Gastroesophageal sphincter (tissue), 4 donors: ENCODE data around the gene ELOB. TPM values are rescaled to one million over a fixed set of nuclear protein-coding genes. Genes with fewer than 3 reads are reported as not detected.
"Not testable (repeated sequence)": the region's sequence is repeated elsewhere in the genome, so short reads cannot be mapped to it uniquely, and the experiment has no call there.

Experiments used
- ATAC-seq: fragments of 150-250 bp; one replicate; pipeline ENCODE4 v1.9.1; 2016; ENCODE audit warnings: mild to moderate bottlenecking, moderate library complexity
- H3K27ac ChIP-seq, 4 donors: fragments of 200-600 bp; sonication (generic) in 3 of 4; 1 replicate in 3 of 4; 2 replicates in 1 of 4; pipeline ENCODE4 v1.5.1; 2016 to 2019
- H3K27me3 ChIP-seq: fragments of 200-600 bp; sonication (generic); one replicate; pipeline ENCODE4 v1.5.1; 2019
- H3K36me3 ChIP-seq, 2 donors: fragments of 200-600 bp; sonication (generic); one replicate each; pipeline ENCODE4 v1.5.1; 2019; ENCODE audit warnings: control low read depth in 1 of 2
- H3K4me1 ChIP-seq, 3 donors: fragments of 200-600 bp; sonication (generic); 1 replicate in 2 of 3; 2 replicates in 1 of 3; pipeline ENCODE4 v1.5.1; 2016 to 2019; ENCODE audit warnings: control low read depth in 2 of 3
- H3K4me3 ChIP-seq, 2 donors: fragments of 200-600 bp; sonication (generic); one replicate each; pipeline ENCODE4 v1.5.1; 2019; ENCODE audit warnings: mild to moderate bottlenecking in 1 of 2, moderate library complexity in 1 of 2
- H3K9me3 ChIP-seq, 3 donors: fragments of 200-600 bp; sonication (generic); one replicate each; pipeline ENCODE4 v1.5.1; 2017 to 2019; ENCODE audit warnings: control low read depth in 2 of 3
- CTCF ChIP-seq, 4 experiments: fragments of 200-600 bp in 2 of 4; fragments of 450-650 bp in 2 of 4; sonication (generic) in 1 of 4; IDR thresholded peaks; one replicate each; pipeline ENCODE4 v1.5.1; 2017 to 2019; ENCODE audit warnings: antibody characterized with exemption in 4 of 4, mild to moderate bottlenecking in 2 of 4, moderate library complexity in 2 of 4
- EP300 ChIP-seq: sonication (generic); formaldehyde crosslinking; IDR thresholded peaks from one replicate; pipeline ENCODE4 v1.6.1; 2017; ENCODE audit warnings: antibody characterized with exemption, mild to moderate bottlenecking
- POLR2A ChIP-seq, 2 donors: fragments of 450-650 bp; IDR thresholded peaks; one replicate each; pipeline ENCODE4 v1.6.1; 2017; ENCODE audit warnings: antibody characterized with exemption in 2 of 2, mild to moderate bottlenecking in 2 of 2, moderate library complexity in 1 of 2
- POLR2AphosphoS5 ChIP-seq: sonication (generic); formaldehyde crosslinking; IDR thresholded peaks from one replicate; pipeline ENCODE4 v1.6.1; 2017; ENCODE audit warnings: antibody characterized with exemption
- WGBS, 2 donors: methylation state at CpG; one replicate each; pipeline ENCODE4 v1.1.5; 2018; ENCODE audit warnings: low coverage in 1 of 2; 5-methylcytosine and 5-hydroxymethylcytosine counted together
- small RNA-seq, 4 donors: library from RNA; depleted of rRNA; stranded (forward); fragments of <200 nt; gene quantifications; one replicate each; pipeline ENCODE3, GENCODE V24; 2016
- total RNA-seq, 4 donors: library from RNA; depleted of rRNA; stranded (reverse); fragments of >200 nt; gene quantifications; one replicate each; pipeline ENCODE4 v1.1.0, GENCODE V29; 2016

The ELOB gene
- total RNA-seq, 4 donors from 2014 or later = 216 to 269 (median 251) TPM

DNA sequence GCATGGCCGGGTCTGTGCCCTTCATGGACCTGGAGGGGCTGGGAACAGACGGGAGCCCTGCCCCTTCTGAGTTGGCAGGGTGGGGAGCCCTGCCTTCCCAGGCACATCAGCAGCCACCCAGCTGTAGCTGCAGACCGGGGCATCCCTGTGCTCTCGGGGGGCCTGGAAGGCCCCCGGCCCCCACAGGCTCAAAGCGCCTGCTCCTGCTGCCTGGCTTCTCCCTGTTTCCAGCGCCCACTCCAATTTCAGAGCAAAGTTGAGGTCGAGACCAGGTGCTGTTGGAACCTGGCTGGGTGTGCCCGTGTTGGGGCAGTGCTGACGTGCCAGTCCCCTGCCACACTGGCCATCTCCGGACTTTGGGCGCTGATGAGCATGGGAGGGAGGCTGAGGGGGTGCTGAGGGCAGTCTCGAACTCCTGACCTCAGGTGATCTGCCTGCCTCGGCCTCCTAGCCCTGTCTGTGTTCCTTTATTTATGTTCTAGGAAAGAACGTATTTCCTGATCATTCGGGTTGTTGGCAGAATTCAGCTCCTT is 52.2 kb downstream of the ELOB start:
- 40 to 67% methylated on average over 1 to 6 of the region's 16 CpGs for WGBS, 2 donors
- TF ChIP-seq CTCF (IDR thresholded peaks at IDR 0.05) = no peak
- TF ChIP-seq POLR2A (IDR thresholded peaks at IDR 0.05) = no peak
- TF ChIP-seq EP300 = no peak
- TF ChIP-seq POLR2AphosphoS5 = no peak

GRCh38 chr16:2724088-2724676 is 52.9 kb downstream of the ELOB start:
- Histone ChIP-seq H3K36me3 (no peaks in the 10 kb centered on the region), H3K27ac (no peak overlapping the region), H3K4me1 (peaks cover 0 to 24% (median 0%) of the 10 kb centered on the region in 3 donors), H3K9me3 (no peaks in the 10 kb centered on the region), H3K4me3 (no peak overlapping the region), H3K27me3 (peaks cover 16% of the 10 kb centered on the region)
- WGBS, 2 donors = 58 to 82% methylated on average over 6 to 7 of the region's 7 CpGs
- ATAC-seq = no peak
- TF ChIP-seq CTCF (IDR thresholded peaks at IDR 0.05) (no peak), POLR2A (IDR thresholded peaks at IDR 0.05) (no peak), EP300 (no peak), POLR2AphosphoS5 (no peak)

More for the DNA sequence above, 52.2 kb downstream of the ELOB start:
- H3K27ac ChIP-seq = no peak overlapping the region
- H3K4me1 ChIP-seq = peaks cover 0 to 17% (median 0%) of the 10 kb centered on the region in 3 donors
- no peaks in the 10 kb centered on the region for H3K9me3 ChIP-seq
- H3K36me3 ChIP-seq = no peaks in the 10 kb centered on the region
- no peak overlapping the region for H3K4me3 ChIP-seq
- peaks cover 16% of the 10 kb centered on the region for H3K27me3 ChIP-seq
- ATAC-seq = no peak

GRCh38 chr16:2721634-2722173 is 55.4 kb downstream of the ELOB start:
- Histone ChIP-seq H3K4me1 (peaks cover 0 to 26% (median 0%) of the 10 kb centered on the region in 3 donors), H3K27ac (peak overlapping the region in 3 of 4 donors; percentile 77 to 82 (median 82)), H3K27me3 (peaks cover 16% of the 10 kb centered on the region), H3K4me3 (peak overlapping the region; percentile 56 to 70)
- WGBS, 2 donors = 13 to 28% methylated on average over 3 to 14 of the region's 14 CpGs
- ATAC-seq, H3K9me3 ChIP-seq, H3K36me3 ChIP-seq: not testable (repeated sequence)

Small RNA genes within 50 kb of the gene (small RNA-seq; reads per million reads assigned to genes)
- 0 to 0.27 (median 0) reads per million in 4 donors for gene SNORA3C

Other genes with a start within 250 kb of the ELOB start
- under 1 TPM in 1 of 4 donors, not detected in 3; 0.40 TPM for gene CEMP1, start 245.9 kb downstream of the ELOB start, total RNA-seq
- 10 to 100 TPM; 30.8 to 43.1 (median 36.5) TPM for gene PDPK1, start 239.3 kb downstream of the ELOB start, total RNA-seq
- 10 to 100 TPM; 15.1 to 31.1 (median 19.5) TPM for gene KCTD5, start 94.8 kb downstream of the ELOB start, total RNA-seq
- 10 to 100 TPM in 1 of 4 donors, 1 to 10 TPM in 2, under 1 TPM in 1; 0.67 to 10.3 (median 2.4) TPM for gene PRSS27, start 57.1 kb downstream of the ELOB start, total RNA-seq
- 100 to 1,000 TPM in 3 of 4 donors, 10 to 100 TPM in 1; 73.9 to 398 (median 255) TPM for gene SRRM2, start 24.6 kb downstream of the ELOB start, total RNA-seq
- gene PRSS33, start 10.3 kb upstream of the ELOB start, total RNA-seq = not detected
- not detected for gene PRSS41, start 21.2 kb upstream of the ELOB start, total RNA-seq
- not detected for gene PRSS21, start 40.0 kb upstream of the ELOB start, total RNA-seq
- 10 to 100 TPM in 1 of 4 donors, not detected in 3; 37.5 TPM for gene ZG16B, start 53.0 kb upstream of the ELOB start, total RNA-seq
- 1 to 10 TPM in 2 of 4 donors, not detected in 2; 1.0 to 2.7 TPM for gene PRSS22, start 80.9 kb upstream of the ELOB start, total RNA-seq
- gene FLYWCH2, start 105.9 kb upstream of the ELOB start, total RNA-seq = 10 to 100 TPM; 21.9 to 69.1 (median 38.8) TPM
- 10 to 100 TPM; 34.5 to 66.5 (median 51.2) TPM for gene FLYWCH1, start 134.7 kb upstream of the ELOB start, total RNA-seq
- gene KREMEN2, start 187.0 kb upstream of the ELOB start, total RNA-seq = not detected
- gene PAQR4, start 192.1 kb upstream of the ELOB start, total RNA-seq = 1 to 10 TPM; 1.9 to 6.4 (median 4.1) TPM
- gene PKMYT1, start 203.2 kb upstream of the ELOB start, total RNA-seq = 1 to 10 TPM in 2 of 4 donors, not detected in 2; 1.6 to 1.7 TPM
- gene CLDN9, start 235.6 kb upstream of the ELOB start, total RNA-seq = under 1 TPM in 2 of 4 donors, not detected in 2; 0.32 to 0.39 TPM
- not detected for gene CLDN6, start 240.9 kb upstream of the ELOB start, total RNA-seq
- 100 to 1,000 TPM in 2 of 4 donors, 10 to 100 TPM in 2; 26.0 to 135 (median 72.2) TPM for gene TNFRSF12A, start 243.1 kb upstream of the ELOB start, total RNA-seq
- 10 to 100 TPM; 20.1 to 94.9 (median 40.5) TPM for gene HCFC1R1, start 246.7 kb upstream of the ELOB start, total RNA-seq
- gene THOC6, start 246.8 kb upstream of the ELOB start, total RNA-seq = 10 to 100 TPM; 17.6 to 28.2 (median 25.0) TPM